NCI-H345 treated with DMSO at 0.1 percent for 48 hours (cell line): Measurements from ENCODE around the gene BICRAL.
"Not testable (repeated sequence)": the region's sequence is repeated elsewhere in the genome, so short reads cannot be mapped to it uniquely, and the experiment has no call there.

Experiments
- DNase-seq: peaks from one replicate; lab custom pipeline; 2025; ENCODE audit not compliant: unreplicated experiment; lab: John Stamatoyannopoulos, UW

The BICRAL gene

DNA sequence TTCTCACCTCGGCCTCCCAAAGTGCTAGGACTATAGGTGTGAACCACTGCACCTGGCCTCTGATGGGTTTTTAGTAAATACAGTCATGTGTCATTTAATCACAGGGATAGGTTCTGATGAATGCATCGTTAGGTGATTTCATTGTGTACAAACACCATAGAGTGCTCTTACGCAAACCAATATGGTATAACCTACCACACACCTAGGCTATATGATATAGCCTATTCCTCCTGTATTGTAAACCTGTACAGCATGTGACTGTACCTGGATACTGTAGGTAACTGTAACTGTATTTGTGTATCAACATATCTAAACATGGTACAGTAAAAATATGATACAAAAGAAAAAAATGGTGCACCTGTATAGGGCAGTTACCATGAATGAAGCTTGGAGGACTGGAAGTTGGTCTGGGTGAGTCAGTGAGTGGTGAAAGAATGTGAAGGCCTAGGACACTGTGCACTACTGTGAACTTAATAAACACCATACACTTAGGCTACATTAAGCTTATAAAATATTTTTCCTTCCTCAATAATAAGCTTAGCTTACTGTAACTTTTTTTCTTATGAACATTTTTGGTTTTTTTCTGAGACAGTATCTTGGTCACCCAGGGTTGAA lies 10.0 kb downstream of the BICRAL start:
- DNase-seq, result peak; percentile 79

DNA sequence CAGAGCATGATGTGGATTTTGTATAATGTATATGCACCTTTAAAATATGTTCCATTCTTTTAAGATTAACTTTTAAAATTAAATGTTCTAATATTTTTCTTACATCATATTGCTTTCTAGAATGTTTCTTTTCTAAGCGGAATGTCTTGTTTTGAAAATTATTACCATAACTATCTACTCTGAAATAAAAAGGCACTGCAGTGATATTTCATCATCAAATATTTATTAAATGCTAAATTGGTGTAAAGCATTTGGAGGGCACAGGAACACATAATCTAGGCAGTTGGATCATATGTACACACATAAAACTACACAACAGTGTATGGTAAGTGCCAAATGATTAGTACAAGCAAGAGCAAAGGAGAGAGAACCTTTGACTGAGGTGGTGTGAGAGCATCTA lies 13.8 kb downstream of the BICRAL start:
- DNase-seq, result no peak

DNA sequence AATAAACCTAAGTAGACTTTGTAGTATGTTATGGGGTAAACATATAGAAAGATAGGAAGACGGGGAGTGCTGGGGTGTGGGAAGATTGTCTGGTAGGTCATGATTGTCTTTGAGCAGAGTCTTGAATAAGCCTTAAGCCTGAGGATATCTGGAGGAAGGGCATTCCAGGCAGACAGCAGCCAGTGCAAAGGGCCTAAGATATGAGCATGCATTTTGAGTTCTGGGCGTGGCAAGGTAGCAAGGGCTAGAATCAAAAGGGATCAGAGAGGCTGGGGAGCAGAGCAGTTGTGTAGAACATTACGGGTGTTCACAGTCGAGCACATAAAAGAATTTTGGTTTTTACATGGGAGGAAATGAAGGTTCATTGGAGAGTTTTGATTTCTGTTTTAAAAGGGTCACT lies 14.3 kb downstream of the BICRAL start:
- DNase-seq, result no peak

DNA sequence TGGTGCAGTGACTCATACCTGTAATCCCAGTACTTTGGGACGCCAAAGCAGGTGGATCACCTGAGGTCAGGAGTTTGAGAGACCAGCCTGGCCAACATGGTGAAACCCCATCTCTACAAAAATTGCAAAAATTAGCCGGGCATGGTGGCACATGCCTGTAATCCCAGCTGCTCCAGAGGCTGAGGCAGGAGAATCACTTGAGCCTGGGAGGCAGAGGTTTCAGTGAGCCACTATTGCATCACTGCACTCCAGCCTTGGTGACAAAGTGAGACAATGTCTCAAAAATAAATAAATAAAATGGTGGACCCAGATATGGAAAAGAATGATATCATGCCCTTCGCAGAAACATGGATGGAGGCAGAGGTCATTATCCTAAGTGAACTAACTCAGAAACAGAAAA lies 15.8 kb downstream of the BICRAL start:
- not testable (repeated sequence) for DNase-seq

DNA sequence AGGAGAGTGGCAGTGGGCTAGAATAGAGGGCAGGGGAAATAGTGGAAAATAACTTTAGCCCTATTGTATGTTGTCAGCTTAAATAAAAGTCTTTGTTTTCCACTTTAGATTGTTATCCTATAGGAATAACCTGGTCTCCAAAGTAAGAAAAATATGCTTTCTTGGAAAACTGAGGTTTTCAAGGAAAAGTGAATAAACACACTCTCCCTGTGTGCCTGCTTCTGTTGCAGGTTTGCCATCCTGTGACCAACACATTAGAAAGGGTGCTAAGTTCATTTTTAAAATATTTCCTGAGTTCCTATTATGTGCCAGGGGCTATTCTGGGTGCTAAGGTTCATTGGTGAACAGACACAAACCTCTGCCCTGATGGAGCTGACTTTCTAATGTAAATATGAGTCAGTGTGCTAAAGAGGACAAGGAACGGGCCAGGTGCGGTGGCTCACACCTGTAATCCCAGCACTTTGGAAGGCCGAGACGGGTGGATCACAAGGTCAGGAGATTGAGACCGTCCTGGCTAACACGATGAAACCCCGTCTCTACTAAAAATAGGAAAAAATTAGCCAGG lies 23.5 kb downstream of the BICRAL start:
- no peak for DNase-seq

DNA sequence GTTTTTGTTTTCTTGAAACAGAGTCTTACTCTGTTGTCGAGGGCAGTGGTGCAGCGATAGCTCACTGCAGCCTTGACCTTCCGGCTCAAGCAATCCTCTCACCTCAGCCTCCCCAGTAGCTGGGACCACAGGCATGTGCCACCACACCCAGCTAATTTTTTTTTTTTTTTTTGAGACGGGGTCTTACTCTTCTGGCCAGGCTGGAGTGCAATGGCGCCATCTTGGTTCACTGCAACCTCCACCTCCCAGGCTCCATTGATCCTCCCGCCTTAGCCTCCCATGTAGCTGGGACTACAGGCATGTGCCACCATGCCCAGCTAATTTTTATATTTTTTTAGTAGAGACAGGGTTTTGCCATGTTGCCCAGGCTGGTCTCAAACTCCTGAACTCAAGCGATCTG lies 24.5 kb downstream of the BICRAL start:
- not testable (repeated sequence) for DNase-seq

DNA sequence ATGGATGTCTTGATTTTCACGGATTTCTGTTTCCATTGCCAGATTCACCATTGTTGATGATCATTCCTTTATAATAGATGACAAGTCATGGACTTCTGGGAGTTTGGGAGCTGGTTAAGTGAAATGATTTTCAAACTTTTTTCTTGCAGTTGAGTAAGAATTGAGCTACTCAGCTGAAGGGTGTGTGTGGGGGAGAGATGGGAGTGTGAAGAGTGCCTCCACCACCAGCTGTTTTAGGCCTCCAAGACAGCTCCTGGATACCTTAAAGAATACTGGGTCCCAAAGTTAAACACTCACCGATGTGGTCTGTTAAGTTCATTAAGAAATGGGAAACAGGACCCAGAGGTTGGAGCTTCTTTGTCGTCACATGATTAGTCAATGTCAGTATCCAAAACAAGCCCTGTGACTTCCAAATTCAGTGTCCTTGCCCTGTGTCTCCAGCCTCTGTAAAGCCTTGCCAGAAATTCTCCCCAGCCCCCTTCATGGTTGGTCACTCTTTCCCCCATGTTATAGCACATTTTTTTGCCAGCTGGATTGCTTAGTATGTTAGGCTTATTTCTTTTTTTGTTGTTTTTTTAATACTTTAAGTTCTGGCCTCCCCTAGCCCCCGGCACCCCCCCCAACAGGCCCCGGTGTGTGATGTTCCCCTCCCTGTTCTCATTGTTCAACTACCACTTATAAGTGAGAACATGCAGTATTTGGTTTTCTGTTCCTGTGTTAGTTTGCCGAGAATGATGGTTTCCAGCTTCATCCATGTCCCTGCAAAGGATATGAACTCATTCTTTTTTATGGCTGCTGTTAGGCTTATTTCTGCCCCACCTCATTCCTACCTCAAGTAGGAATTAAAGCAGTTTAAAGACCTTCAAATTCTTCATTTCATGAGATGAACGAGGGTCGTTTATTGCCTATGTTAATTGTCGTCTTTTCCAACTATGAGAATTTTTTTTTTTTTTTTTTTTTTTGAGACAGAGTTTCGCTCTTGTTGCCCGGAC lies 26.9 kb downstream of the BICRAL start:
- DNase-seq, result no peak

DNA sequence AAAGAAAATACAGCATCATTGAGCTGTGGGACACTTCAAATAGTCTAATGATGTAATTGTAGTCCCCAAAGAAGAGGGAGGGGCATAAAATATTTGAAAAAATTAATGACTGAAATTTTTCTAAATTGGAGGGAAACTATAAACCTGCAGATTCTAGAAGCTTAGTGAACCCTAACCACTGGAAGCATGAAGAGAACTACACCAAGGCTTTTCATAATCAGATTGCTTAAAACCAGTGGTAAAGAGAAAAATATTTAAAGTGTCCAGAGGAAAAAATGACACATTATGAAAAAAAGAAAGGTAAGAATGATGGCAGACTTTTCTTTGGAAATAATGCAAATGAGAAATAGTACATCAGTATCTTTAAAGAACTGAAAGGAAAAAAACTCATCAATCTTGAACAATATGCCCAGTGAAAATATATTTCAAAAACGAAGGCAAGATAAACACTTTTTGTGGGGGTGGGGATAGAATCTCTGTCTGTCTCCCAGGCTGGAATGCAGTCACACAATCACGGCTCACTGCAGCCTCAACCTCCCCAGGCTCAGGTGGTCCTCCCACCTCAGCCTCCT lies 31.3 kb downstream of the BICRAL start:
- DNase-seq, result no peak

DNA sequence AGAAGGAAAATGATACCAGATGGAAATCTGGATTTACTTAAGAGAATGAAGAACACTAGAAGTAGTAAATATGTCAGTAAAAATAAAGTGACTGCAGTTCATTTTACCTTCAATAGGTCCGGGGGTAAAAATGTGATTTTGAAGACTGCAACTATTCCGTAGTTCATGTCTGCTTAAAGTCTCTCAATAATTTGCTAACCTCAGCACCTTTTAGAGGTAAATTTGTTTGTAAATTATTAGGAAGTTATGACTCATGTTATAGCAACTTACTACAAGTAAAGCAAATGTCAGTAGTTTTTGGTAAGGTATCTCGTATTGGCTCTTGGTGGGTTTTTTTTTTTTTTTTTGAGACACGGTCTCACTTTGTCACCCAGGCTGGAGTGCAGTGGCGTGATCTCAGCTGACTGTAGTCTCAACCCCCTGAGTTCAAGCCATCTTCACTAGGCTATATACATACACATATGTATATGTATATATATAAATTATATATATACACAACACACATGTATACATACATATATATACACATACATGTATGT lies 32.1 kb downstream of the BICRAL start:
- no peak for DNase-seq

DNA sequence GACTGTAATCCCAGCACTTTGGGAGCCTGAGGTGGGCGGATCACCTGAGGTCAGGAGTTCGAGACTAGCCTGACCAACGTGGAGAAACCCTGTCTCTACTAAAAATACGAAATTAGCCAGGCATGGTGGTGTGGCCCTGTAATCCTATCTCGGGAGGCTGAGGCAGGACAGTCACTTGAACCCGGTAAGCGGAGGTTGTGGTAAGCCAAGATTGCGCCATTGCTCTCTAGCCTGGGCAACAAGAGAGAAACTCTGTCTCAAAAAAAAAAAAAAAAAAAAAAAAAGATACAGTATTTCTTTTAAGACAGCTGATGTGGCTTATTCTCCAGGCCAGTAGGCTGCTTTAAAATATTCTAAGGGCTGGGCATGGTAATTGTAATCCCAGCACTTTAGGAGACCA lies 33.9 kb downstream of the BICRAL start:
- not testable (repeated sequence) for DNase-seq

DNA sequence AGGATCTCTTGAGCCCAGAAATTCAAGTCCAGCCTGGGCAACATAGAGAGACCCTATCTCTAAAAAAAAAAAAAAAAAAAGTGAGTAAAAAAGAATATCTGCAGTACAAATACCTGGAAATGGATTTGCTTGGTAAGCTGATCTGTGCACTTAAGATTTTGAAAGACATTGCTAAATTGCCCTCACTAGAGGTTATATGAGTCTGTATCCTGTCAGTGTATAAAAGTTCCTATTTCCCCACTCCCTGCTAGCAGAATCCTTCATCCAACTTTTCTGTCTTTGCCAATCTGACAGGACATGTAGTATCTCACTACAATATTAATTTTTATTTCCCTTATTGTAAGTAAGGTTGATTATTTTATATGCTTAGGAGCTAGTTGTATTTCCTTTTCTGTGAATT lies 36.1 kb downstream of the BICRAL start:
- DNase-seq, result no peak

DNA sequence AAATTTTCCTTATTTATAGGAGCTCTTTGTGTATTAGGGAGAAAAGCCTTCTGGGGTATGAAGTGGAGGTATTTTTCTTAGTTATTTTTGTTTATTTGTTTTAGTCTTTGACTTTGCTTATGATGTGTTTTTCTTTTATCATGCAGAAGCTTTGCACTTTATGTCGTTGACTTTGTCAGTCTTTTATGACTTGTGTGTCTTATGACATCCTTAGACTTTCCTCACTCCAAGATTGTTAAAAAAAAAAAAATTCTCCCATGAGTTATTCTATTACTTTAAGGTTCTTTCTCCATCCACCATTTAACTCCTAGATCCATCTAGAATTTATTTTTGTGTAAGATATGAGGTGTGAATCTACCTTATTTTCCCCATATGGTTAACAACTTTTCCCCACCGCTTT lies 36.6 kb downstream of the BICRAL start:
- DNase-seq, result no peak

DNA sequence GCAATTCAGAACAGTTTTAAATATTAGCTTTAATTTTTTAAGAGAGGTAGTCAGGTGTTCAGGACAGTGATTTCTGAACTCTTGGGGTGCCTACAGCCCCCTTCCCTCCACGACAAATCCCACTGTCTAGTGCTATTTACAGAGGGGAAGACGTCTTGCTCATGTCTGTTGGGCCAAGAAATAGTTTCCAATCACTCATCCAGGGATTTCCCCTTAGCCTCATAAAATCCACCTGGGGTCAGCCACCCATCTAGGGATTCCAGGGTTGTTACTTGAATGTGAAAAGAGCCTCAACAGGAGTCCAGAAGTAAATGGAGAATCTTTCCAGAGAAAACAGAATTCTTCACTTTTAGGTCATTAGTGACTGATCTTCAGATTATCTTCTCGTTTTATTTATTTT lies 37.0 kb downstream of the BICRAL start:
- no peak for DNase-seq

DNA sequence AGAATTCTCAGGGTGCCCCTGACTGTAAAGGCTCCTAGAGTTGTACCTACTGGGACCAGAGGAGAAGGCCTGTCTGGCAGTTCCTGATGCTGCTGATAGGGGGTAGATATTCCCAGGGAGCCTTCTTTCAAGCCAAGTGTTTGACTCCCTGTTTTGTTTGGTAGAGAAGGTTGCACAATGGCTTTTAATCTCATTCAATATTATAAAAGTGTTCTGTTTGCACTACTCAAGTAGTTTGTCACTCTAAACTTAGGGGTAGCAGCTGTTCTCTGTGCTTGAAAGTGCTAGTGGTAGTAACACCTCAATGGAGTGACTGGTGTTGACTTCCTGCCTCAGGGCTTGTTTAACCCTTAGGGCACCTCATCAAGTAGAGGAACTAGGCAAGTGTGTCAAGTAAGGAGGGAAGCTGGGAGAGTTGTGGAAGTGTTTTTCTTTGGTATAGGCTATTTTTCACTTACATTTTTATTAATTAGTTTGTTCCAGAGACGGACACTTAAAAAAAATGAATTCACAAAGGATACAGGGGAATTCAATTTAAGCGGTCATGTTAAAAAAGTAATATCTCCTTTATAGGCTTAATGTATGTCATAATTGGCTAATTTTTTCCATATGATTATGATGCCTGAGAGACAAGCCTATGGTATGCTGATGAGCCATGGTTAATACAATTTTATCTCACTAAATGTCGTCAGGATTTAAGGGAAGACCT lies 38.1 kb downstream of the BICRAL start:
- DNase-seq, result peak; percentile 91

DNA sequence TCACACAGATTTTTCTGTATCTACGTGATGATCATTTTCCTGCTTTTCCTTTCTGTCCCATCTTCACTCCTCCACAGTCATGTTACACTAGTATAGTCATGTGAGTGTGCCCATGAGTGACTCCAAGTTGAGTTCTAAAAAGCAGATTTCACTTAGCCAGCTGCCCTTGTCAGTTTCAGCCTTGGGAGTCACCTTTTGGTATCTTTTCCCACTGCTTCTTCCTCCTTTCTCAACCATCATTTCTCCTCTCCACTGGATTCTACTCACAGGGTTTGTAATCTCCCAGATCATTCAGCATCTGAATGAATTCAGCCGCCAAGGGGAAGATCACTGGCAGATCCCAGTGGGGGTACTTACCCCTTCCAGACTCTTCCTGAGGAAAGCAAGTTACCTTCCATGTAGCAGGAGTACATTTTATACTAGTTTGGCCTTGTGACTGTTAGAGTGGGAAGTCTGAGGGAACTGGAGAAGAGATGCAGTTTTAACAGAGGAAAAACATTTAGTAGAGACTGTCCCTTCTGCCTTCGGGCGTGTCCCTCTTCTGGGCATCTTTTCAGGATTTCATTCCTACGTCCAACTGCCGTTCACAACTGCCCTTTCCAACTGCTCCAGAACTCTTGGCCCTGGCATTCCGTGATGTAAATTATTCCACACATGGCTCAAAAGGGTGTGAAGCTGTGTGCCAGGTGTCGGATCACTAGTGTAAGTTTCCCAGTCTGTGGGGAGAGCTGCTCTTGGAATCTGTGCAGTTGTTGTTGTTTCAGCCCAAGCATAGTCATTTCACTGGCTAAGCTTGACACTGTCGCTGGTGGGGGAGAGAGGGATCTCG lies 38.9 kb downstream of the BICRAL start:
- no peak for DNase-seq

DNA sequence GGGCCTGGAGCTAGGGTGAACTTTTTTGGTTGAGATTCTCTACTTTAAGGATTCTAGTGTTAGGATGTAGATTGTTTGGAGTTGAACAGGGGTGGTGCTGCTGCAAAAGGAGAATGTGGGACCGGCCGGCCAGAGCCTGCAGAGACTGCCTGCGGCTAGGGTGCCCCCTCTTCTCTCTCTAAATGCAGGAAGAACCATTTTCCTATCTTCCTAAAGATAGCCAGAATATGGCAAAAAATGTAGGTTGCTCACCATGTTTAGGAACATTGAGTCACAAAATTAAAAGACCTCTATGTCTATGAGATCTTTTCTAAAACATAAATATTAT lies 39.5 kb downstream of the BICRAL start:
- DNase-seq, result no peak

DNA sequence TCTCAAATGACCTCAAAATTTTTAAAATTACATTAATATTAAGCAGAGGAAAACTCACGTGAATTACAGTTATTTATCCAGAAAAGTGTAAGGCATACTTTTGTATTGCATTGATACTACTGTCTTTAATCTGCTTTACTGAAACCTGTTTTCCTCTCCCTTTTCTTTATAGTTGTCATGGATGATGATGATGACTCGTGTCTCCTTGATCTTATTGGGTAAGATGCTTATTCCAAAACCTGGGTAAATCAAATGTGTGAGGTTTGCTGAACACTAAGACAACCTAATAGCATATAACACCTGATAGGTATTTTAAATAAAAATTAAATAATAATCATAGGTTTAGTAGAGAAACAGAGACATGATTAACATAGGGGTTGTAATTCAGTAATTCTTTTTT lies 40.0 kb downstream of the BICRAL start:
- DNase-seq, result no peak

DNA sequence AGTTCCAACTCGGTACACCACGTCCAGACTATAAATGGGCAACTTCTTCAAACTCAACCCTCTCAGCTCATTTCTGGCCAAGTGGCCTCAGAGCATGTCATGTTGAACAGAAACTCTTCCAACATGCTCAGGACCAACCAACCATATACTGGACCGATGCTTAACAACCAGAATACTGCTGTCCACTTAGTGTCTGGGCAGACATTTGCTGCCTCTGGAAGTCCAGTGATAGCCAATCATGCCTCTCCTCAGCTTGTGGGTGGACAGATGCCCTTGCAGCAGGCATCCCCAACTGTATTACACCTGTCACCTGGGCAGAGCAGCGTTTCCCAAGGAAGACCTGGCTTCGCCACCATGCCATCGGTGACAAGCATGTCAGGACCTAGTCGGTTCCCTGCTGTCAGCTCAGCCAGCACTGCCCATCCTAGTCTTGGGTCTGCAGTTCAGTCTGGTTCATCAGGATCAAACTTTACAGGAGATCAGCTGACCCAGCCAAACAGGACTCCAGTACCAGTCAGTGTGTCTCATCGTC lies 47.8 kb downstream of the BICRAL start:
- no peak for DNase-seq

DNA sequence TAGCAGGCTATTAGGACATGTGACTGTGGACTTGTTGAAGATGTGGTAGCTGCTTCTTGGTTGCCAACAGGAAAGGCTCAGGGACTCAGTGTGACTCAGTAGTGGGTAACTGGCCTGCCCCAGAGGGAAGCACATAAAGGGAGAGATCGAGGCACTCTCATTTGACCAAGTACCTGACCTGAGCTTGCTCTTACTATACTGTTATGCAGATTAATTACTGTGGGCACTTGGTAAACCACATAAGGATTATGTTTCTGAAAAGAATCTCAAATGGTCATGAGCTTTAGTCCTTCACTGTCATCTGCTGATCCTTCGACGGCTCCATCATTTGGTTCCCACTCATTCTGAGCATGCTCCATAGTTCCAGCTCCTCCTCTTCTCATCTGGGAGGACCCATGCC lies 49.4 kb downstream of the BICRAL start:
- DNase-seq, result no peak

DNA sequence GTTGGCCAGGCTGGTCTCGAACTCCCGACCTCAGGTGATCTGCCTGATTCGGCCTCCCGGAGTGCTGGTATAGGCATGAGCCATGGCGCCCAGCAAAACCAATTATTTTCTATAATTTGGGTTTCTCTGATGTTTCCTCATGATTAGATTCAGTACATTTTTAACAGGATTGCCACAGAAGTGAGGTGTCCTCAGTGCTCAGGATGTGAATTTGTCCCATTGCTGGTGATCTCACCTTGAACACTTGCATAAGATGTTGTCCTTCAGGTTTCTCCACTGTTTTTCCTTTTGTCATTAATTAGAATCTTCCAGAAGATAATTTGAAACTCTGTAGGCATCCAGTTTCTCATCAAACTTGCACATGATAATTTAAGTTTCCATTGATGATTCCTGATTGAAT lies 52.2 kb downstream of the BICRAL start:
- DNase-seq, result no peak
